ENCODE data around the gene ADRA2C.

ADRA2C gene

DNA sequence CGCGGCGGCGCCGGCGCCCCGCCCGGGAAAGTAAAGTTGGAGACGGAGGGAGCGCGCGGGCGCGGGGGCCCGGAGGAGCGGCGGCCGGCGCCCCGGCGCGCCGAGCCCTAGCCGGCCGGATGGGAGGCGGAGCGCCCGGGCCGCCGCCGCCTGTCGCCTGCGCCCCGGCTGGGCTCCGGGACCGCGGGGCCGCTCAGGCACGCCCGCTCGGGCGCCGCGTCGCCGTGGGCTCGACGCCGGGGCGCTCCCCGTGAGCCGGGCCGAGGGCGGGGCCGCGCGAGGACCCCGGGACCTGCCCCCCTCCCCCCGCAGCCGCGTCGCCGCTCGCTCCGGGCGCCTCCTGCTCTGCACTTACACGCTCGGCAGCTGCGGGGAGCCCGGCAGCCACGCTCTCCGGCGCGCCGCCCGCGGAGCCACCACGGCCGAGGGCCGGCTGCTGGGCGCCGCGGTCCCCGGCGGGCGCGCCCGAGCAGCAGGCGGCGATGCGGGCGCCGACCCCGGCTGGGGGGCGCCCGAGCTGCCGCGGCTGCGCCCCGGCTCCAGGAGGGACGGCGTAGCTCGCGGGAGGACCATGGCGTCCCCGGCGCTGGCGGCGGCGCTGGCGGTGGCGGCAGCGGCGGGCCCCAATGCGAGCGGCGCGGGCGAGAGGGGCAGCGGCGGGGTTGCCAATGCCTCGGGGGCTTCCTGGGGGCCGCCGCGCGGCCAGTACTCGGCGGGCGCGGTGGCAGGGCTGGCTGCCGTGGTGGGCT is at the start of gene ADRA2C:
Gene ADRA2C, plus strand, starts transcription at position 350 of the 749 bp plus-strand sequence. Its CDS starts 222 bp downstream, at position 572.
- no peak for DNase-seq

- DNase-seq, result no peak
Measured at GRCh38 chr4:3716631-3717235, 49.5 kb upstream of the ADRA2C start.

DNA sequence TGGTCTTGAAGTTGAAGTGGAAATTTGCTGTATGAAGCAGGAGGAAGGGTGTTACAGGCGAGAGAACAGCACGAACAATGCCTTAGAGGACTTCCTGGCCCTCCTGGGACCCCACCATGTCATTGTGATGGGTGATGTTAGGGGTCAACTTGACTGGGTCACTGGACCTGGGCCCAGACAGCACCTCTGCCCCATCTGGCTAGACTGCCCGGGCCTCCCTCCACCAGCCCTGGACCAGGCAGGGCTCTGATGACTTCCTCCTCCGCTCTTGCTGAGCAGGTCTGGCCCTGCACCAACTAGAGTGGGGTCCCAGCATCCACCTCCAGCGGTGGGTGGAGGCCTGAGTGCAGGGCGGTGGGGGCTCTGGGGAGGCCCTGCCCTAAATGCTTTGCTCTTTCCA is 48.9 kb upstream of the ADRA2C start:
- DNase-seq, result no peak

DNA sequence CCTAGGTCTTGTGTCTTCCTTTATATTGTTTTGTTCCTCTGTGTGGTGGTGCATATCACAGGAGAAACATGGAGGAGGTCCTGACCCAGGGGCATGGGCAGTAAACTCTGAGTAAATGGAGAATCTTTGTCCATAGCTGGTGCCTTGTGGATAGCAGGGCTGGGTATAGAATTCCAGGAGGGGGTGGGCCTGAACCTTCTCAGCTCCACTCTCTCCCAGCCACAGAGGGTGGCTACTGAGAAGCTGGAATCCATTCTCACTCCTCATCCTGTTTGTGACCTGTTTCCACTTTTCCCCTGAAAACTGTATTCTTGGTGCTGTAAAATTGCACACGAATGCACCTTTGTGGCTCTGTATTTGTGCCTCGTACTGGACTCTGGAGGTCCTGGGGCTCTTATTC is 47.7 kb upstream of the ADRA2C start:
- DNase-seq, result no peak

- no peak for DNase-seq
Measured at GRCh38 chr4:3719191-3719590, 47.0 kb upstream of the ADRA2C start.

DNA sequence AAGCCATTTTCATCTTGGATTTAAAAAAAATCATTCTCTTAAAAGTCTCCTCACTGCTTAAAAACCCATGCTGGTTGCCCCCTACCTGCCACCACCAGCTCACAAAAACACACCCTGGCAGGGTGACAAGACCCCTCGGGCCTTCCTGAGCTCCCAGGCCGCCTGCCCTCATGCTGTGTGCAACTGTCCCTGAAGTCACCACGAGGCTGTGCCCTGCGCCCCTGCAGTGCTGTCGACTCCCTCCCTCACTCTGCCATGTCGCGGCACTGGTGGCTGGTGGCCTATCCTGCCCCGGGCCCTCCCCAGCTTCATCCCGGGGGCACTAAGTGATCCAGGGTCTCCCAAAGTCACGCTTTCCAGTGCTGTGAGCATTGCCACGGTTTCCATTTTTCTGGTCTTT is 46.3 kb upstream of the ADRA2C start:
- DNase-seq, result no peak

GRCh38 chr4:3720466-3720865 is 45.7 kb upstream of the ADRA2C start:
- no peak for DNase-seq

- no peak for DNase-seq
Measured at GRCh38 chr4:3721186-3721585, 45.0 kb upstream of the ADRA2C start.

- no peak for DNase-seq
Measured at GRCh38 chr4:3721627-3722026, 44.6 kb upstream of the ADRA2C start.

GRCh38 chr4:3722446-3723231 is 43.5 kb upstream of the ADRA2C start:
- DNase-seq, result no peak

- DNase-seq, result no peak
Measured at GRCh38 chr4:3723232-3723642, 42.9 kb upstream of the ADRA2C start.

DNA sequence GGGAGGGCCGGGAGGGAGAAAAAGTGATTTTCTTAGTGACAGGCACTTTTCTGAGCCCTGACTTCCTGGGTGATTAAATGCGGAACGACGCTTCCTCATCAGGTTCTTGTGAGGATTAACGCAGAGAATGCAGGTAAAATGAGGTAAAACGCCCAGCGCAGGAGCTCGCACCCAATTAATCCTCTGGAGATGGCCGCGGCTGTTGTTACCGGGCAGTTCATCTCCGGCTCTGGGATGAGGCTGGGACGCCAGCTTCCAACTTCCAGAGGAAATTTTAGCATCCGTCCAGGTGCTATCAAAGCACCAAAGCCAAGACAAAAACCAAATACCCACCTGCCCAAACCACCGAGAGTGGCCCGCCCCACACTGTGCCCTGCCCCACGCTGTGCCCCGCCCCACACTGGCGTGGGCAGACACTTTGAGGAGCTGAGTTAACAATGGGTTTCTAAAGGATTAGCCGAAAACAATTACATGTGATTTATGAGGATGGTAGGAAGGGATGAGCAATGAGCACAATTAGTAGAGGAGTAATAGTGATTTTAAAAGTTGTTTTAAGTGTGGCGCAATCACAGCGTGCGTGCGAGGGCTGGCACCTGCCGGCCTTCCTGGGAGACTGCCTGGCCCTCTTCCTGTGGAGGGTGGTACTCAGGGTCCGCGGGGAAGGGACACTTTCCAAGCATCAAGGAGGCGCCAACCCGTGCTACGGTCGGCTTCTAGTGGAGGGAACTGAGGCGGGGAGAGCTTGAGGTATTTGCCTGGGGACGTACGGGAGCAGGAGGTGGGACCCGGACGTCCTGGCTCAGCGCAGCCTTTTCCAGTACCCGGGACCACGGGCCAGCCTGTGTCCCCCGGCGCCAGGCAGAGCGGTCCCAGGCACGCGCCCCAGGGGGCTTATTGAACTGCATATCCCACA is 41.6 kb upstream of the ADRA2C start:
- no peak for DNase-seq

DNA sequence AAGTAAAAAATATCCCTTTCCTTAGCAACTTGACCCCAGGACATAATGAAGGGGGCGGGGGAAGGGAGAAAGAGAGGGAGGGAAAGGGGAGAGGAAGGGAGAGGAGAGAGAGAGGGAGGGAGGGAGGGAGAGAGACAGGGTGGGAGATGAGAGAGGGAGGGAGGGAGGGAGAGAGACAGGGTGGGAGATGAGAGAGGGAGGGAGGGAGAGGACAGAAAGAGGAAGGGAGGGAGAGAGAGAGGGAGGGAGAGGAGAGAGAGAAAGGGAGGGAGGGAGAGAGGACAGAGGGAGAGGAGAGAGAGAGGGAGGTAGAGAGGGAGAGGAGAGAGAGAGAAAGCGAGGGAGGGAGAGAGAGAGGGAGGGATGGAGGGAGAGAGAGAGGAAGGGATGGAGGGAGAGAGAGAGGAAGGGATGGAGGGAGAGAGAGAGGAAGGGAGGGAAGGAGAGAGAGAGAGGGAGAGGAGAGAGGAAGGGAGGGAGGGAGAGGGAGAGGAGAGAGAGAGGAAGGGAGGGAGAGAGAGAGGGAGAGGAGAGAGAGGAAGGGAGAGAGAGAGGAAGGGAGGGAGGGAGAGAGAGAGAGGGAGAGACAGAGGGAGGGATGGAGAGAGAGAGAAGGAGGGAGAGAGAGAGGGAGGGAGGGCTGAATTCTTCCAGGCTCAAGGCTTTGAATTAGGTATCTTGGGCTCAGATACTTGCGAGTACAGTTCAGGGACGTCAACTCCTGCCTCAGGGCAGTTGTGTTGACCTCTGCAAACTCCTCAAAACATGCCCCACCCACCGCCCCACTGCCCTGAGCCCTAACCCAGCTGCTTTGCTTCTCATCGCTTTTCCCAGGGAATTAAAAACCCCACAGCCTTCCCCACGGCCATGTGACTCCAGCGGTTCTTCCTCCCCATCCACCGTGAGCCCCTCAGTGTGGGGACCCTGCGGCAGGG is 40.0 kb upstream of the ADRA2C start:
- DNase-seq, result no peak

DNA sequence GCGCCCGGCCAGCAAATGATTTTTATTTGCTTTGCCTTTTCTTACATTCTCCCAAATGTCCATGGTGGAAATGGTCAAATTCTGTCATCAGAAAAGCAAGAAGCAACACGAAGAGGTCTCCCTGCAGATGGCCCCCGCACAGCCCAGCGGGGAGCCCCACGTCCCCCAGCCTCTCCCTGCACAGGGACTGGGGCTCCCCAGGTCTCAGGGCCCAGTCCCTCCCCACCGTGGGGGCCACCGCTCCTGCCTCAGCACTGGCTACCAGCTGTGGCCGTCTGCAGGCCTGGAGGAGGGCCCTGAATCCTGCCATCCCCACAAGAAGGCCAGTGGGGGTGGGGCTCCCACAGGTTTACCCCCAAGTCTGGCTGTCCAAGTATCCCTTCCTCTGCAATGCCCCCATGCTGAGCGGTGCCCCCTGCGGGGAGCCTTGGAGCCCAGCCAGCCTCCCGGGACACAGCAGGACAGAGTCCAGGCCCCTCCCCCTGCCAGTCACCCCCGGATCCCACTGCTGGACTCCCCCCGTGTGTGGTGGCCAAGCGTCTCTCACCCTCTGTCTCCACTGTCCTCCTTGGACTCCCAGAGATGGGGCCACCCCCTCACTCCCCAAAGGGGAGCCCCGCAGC is 38.2 kb upstream of the ADRA2C start:
- no peak for DNase-seq

DNA sequence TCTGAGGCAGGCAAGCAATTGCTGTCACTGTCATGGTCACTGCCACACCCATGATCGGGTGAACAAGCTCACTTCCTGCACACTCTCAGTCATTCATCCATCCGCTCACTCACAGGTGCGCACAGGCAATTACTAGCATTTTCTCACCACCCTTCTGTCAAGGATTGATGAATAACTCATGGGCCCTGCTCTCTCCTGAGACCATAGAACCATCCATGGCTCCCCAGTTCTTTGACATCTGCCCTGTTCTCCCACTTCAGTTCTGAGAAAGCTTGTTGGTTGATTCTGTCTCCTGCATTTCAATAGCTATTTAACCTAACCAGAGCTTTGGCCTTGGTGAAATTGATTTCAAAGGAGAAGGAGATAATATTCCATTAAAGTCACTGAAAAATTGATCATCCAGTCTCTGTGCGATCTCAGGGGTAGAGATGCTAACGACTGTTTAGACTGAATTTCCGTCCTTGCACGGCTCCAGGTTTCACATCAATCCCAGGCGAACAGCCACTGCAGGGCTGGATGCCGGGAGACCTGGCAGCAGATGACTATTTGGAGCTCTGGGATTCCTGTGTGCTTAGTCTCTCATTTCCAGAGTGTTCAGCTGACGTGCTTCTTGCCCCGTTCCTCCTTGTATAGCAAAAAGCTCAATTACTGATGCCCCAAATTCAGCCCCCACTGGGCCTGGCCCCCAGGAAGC is 36.9 kb upstream of the ADRA2C start:
- no peak for DNase-seq

GRCh38 chr4:3729882-3730226 is 36.3 kb upstream of the ADRA2C start:
- no peak for DNase-seq

DNA sequence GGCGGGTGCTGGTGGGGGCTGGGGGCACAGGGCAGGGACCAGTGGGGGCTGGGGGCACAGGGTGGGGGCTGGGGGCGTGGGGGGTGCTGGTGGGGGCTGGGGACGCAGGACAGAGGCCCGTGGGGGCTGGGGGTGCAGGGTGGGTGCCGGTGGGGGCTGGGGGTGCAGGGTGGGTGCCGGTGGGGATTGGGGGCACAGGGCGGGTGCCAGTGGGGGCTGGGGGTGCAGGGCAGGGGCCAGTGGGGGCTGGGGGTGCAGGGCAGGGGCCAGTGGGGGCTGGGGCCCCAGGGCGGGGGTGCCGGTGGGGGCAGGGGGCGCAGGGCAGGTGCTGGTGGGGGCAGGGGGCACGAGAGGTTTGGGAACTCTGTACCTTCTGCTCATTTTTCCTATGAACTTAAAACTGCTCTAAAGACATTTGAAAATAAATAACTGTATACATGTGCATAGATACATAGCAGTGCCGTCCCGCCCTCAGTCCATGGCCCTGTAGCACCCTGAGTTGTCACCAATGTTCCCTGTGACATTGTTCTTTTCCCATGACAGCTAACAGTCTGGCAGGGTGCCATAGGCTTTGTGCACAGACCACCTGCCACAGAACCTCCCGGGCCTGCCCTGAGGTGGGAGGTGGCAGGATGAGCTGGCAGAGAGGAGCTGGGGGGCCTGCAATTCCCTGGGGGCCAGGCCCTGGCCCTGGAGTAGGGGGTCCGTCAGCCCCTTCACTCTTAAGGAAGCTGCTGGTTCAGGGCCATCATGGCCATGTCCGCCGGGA is 35.6 kb upstream of the ADRA2C start:
- DNase-seq, result no peak

DNA sequence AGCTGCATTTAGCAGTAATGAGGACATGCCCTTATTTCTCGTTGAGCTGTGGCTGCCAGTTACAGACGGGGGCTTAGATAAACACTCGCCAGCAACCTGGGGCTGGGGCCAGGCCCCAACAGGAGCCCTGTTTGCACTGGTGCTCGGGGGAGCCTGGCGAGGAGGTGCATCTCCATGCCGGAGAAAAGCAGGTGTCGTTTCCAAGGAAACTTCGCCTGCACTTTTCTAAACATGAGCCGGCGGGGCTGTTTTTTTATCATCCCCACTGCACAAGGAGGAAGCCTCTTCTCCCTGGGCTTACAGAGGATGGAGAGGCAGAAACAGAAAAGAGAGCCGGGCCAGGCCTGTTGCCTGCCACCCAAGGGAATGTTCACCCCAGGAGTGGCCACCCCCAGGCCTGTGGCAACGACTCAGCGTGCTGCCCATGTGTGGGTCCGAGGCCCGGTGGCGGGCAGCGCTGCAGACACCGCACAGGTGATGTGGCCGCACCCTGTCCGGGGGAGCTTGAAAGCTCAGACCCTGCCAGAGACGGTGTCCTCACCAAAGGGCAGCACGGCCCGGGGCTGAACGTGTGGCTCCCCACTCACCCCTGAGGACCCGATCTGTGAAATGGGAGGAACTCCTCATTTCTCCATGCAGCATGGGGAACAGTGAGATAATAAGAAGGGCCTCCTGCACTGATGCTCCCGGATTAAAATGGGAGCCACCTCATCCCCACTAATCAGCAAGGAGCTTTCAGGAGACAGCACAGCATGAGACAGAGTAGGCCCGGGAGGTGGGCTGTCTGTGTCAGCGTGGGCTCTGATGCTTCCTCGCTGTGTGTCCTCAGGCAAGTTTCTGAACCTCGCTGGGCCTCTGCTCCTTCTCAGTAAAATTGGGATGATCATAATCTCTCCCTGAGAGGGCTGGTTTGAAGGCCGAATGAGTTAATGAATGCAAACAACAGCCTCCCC is 33.8 kb upstream of the ADRA2C start:
- DNase-seq, result no peak

- DNase-seq, result no peak
Measured at GRCh38 chr4:3733195-3733594, 33.0 kb upstream of the ADRA2C start.
